ENCODE results near the gene ADPRHL1.

- TF ChIP-seq CTCF (conservative IDR thresholded peaks at IDR 0.05; ENCODE audit: low read depth, low read length), result no peak
- no peak for TF ChIP-seq EZH2 (IDR thresholded peaks at IDR 0.05; ENCODE audit: borderline replicate concordance, low read depth, low read length, poor library complexity, severe bottlenecking)
Measured at GRCh38 chr13:113486698-113487097, 33.4 kb upstream of the ADPRHL1 start.
